ENCODE results near the gene ADAMTS6. TPM values are rescaled to one million over a fixed set of nuclear protein-coding genes. Genes with fewer than 3 reads are reported as not detected.
A peak's percentile ranks its signal among the peaks of the same experiment; 100 is the strongest.

The ADAMTS6 gene
- total and polyA plus RNA-seq, 2 experiments from 2014 or later = 0.78 to 2.0 TPM

- Histone ChIP-seq H3K27me3 (ENCODE audit: insufficient read depth) (no peaks in the 10 kb centered on the region), H3K27ac (ENCODE audit: low read depth) (no peak overlapping the region), H3K4me3 (no peak overlapping the region), H3K4me1 (ENCODE audit: insufficient read depth) (no peaks in the 10 kb centered on the region; the same call in none of the 2 replicates), H3K79me2 (replicated peaks; ENCODE audit: insufficient read depth) (no peaks in the 10 kb centered on the region), H3K36me3 (ENCODE audit: insufficient read depth) (no peaks in the 10 kb centered on the region), H4K20me1 (replicated peaks; ENCODE audit: insufficient read depth) (no peaks in the 10 kb centered on the region), H3K4me2 (no peak overlapping the region; the same call in 1 of the 2 replicates), H3F3A (replicated peaks; ENCODE audit: low read depth) (no peaks in the 10 kb centered on the region), H2AFZ (peak overlapping the region; percentile 76; the same call in 1 of the 2 replicates), H3K9me2 (ENCODE audit: insufficient read depth) (peaks cover 15% of the 10 kb centered on the region; the same call in 1 of the 2 replicates)
- TF ChIP-seq ZNF462 (CRISPR knock-in tag; IDR thresholded peaks at IDR 0.05) (no peak), CREB1 (CRISPR knock-in tag; IDR thresholded peaks at IDR 0.05; ENCODE audit: low read depth) (no peak), ZNF331 (CRISPR knock-in tag; IDR thresholded peaks at IDR 0.05; ENCODE audit: low read depth) (no peak), EZH2phosphoT487 (IDR thresholded peaks at IDR 0.05; ENCODE audit: unreplicated experiment) (no peak), JUNB (IDR thresholded peaks at IDR 0.05; ENCODE audit: unreplicated experiment) (no peak), ETS1 (IDR thresholded peaks at IDR 0.05) (no peak), EZH2 (IDR thresholded peaks at IDR 0.05; ENCODE audit: low read depth, unreplicated experiment) (no peak), STAT1 (IDR thresholded peaks at IDR 0.05; ENCODE audit: unreplicated experiment) (no peak), REST (IDR thresholded peaks at IDR 0.05; ENCODE audit: unreplicated experiment) (no peak), NANOG (IDR thresholded peaks at IDR 0.05; ENCODE audit: borderline replicate concordance) (no peak), ZNF114 (CRISPR knock-in tag; IDR thresholded peaks at IDR 0.05) (no peak)
- Mint-ChIP-seq H3K27ac (no peak overlapping the region), H3K4me3 (no peak overlapping the region), H3K9me3 (no peaks in the 10 kb centered on the region), H3K27me3 (ENCODE audit: insufficient read depth, low read depth, poor library complexity) (no peaks in the 10 kb centered on the region), H3K36me3 (ENCODE audit: low read depth) (no peaks in the 10 kb centered on the region), H3K4me1 (peaks cover 21% of the 10 kb centered on the region)
- peak; percentile 64 for ATAC-seq
- no peak for DNase-seq (ENCODE audit: low spot score)
These were observed 355.9 kb downstream of the ADAMTS6 start for GRCh38 chr5:65125591-65126541.

Data from GM23338 (cell line).